Hepatocyte (in vitro differentiated cells): ENCODE data around the gene CEBPE. TPM values are rescaled to one million over a fixed set of nuclear protein-coding genes. Genes with fewer than 3 reads are reported as not detected.
A peak's percentile ranks its signal among the peaks of the same experiment; 100 is the strongest.

Experiments used
- DNase-seq: peaks from one replicate; pipeline ENCODE4 v3.0.0-alpha.2; 2016; ENCODE audit warnings: low spot score
- H2AFZ ChIP-seq: fragments of 200-600 bp; sonication (generic); 2 replicates; pipeline ENCODE4 v1.6.0; 2016; ENCODE audit warnings: antibody characterized with exemption, mild to moderate bottlenecking
- H3K27ac ChIP-seq: fragments of 200-600 bp; sonication (generic); 2 replicates; pipeline ENCODE4 v1.5.1; 2016; ENCODE audit warnings: mild to moderate bottlenecking
- H3K27me3 ChIP-seq: fragments of 200-600 bp; sonication (generic); 2 replicates; pipeline ENCODE4 v1.6.1; 2016
- H3K36me3 ChIP-seq: fragments of 200-600 bp; sonication (generic); replicated peaks from 2 replicates; pipeline ENCODE4 v1.5.1; 2016; ENCODE audit warnings: low read depth; ENCODE audit not compliant: insufficient read depth
- H3K4me1 ChIP-seq: fragments of 200-600 bp; sonication (generic); 2 replicates; pipeline ENCODE4 v1.5.1; 2016; ENCODE audit warnings: mild to moderate bottlenecking, moderate library complexity; ENCODE audit not compliant: insufficient read depth
- H3K4me2 ChIP-seq: fragments of 200-600 bp; sonication (generic); 2 replicates; pipeline ENCODE4 v1.6.0; 2016
- H3K4me3 ChIP-seq: fragments of 200-600 bp; sonication (generic); 2 replicates; pipeline ENCODE4 v1.5.1; 2016; ENCODE audit warnings: mild to moderate bottlenecking
- H3K79me2 ChIP-seq: fragments of 200-600 bp; sonication (generic); 2 replicates; pipeline ENCODE4 v1.6.0; 2017; ENCODE audit warnings: mild to moderate bottlenecking
- H3K9me2 ChIP-seq: fragments of 200-600 bp; sonication (generic); replicated peaks from 2 replicates; pipeline ENCODE4 v1.6.0; 2017; ENCODE audit warnings: mild to moderate bottlenecking; ENCODE audit not compliant: insufficient read depth
- H3K9me3 ChIP-seq: fragments of 200-600 bp; sonication (generic); 2 replicates; pipeline ENCODE4 v1.5.1; 2016; ENCODE audit warnings: low read depth, mild to moderate bottlenecking
- H4K20me1 ChIP-seq: fragments of 200-600 bp; sonication (generic); 2 replicates; pipeline ENCODE4 v1.6.0; 2016; ENCODE audit warnings: mild to moderate bottlenecking; ENCODE audit not compliant: insufficient read depth, poor library complexity, severe bottlenecking
- CTCF ChIP-seq: fragments of 200-600 bp; sonication (generic); IDR thresholded peaks from 2 replicates; pipeline ENCODE4 v1.5.1; 2016; ENCODE audit warnings: antibody characterized with exemption, mild to moderate bottlenecking; ENCODE audit not compliant: poor library complexity
- EZH2 ChIP-seq: fragments of 200-600 bp; sonication (generic); IDR thresholded peaks from 2 replicates; pipeline ENCODE4 v1.6.1; 2016; ENCODE audit warnings: antibody characterized with exemption, mild to moderate bottlenecking, borderline replicate concordance
- EZH2phosphoT487 ChIP-seq: fragments of 200-600 bp; sonication (generic); IDR thresholded peaks from one replicate; pipeline ENCODE4 v1.6.1; 2018; ENCODE audit warnings: antibody characterized with exemption, mild to moderate bottlenecking, low read depth, moderate library complexity; ENCODE audit not compliant: unreplicated experiment, severe bottlenecking
- WGBS: methylation state at CpG from one replicate; pipeline ENCODE4 v1.1.6; 2016; ENCODE audit warnings: low lambda C conversion rate; ENCODE audit errors: missing lambda C conversion rate; 5-methylcytosine and 5-hydroxymethylcytosine counted together
- polyA plus RNA-seq: library from polyadenylated mRNA; unstranded; fragments of >200 nt; fragmentation: Nextera tagmentation; extraction: Ambion mirVana; gene quantifications from 2 replicates; pipeline ENCODE4 v1.2.1, GENCODE V29; 2016
- total RNA-seq: library from RNA; depleted of rRNA; stranded (reverse); fragments of >200 nt; gene quantifications from 2 replicates; pipeline ENCODE4 v1.2.3, GENCODE V29; 2014

CEBPE gene
- total and polyA plus RNA-seq, 2 experiments from 2014 or later = not detected

- WGBS = 75% methylated on average over 5 of the region's 5 CpGs
- peak; percentile 57 for DNase-seq
- H3K79me2 ChIP-seq = peaks cover 50% of the 10 kb centered on the region
- H3K4me1 ChIP-seq = peaks cover 22% of the 10 kb centered on the region
- no peak overlapping the region for H3K4me2 ChIP-seq
- TF ChIP-seq CTCF (peak; percentile 61), EZH2 (no peak)
- H3K27me3 ChIP-seq = no peaks in the 10 kb centered on the region
- H4K20me1 ChIP-seq = no peaks in the 10 kb centered on the region
- no peak overlapping the region for H2AFZ ChIP-seq
- no peaks in the 10 kb centered on the region for H3K36me3 ChIP-seq
- H3K4me3 ChIP-seq = no peak overlapping the region
- no peaks in the 10 kb centered on the region for H3K9me3 ChIP-seq
- peak overlapping the region; percentile 87 for H3K27ac ChIP-seq
- H3K9me2 ChIP-seq = no peaks in the 10 kb centered on the region
Observed at GRCh38 chr14:23076785-23077408, 42.2 kb downstream of the CEBPE start.

GRCh38 chr14:23074906-23075305 is 44.1 kb downstream of the CEBPE start:
- WGBS = 96% methylated on average over 1 of the region's 1 CpG
- no peaks in the 10 kb centered on the region for H3K27me3 ChIP-seq
- no peak overlapping the region for H3K4me3 ChIP-seq
- H3K4me2 ChIP-seq = no peak overlapping the region
- H3K9me3 ChIP-seq = no peaks in the 10 kb centered on the region
- no peaks in the 10 kb centered on the region for H3K9me2 ChIP-seq
- no peak for TF ChIP-seq EZH2phosphoT487
- TF ChIP-seq CTCF = no peak
- TF ChIP-seq EZH2 = no peak
- no peak for DNase-seq
- peaks cover 57% of the 10 kb centered on the region for H3K79me2 ChIP-seq
- H2AFZ ChIP-seq = no peak overlapping the region
- no peaks in the 10 kb centered on the region for H3K36me3 ChIP-seq
- H3K27ac ChIP-seq = no peak overlapping the region
- no peaks in the 10 kb centered on the region for H4K20me1 ChIP-seq
- H3K4me1 ChIP-seq = peaks cover 33% of the 10 kb centered on the region

- peak; percentile 49 for DNase-seq
- H3K27me3 ChIP-seq = no peaks in the 10 kb centered on the region
- H3K9me3 ChIP-seq = no peaks in the 10 kb centered on the region
- H2AFZ ChIP-seq = no peak overlapping the region
- H3K4me1 ChIP-seq = peaks cover 33% of the 10 kb centered on the region
- TF ChIP-seq EZH2 (no peak), CTCF (no peak), EZH2phosphoT487 (no peak)
- no peaks in the 10 kb centered on the region for H3K9me2 ChIP-seq
- no peaks in the 10 kb centered on the region for H3K36me3 ChIP-seq
- peaks cover 74% of the 10 kb centered on the region for H3K79me2 ChIP-seq
- no peak overlapping the region for H3K4me3 ChIP-seq
- 36% methylated on average over 5 of the region's 5 CpGs for WGBS
- H3K4me2 ChIP-seq = peak overlapping the region; percentile 92
- peak overlapping the region; percentile 89 for H3K27ac ChIP-seq
- H4K20me1 ChIP-seq = peaks cover 10% of the 10 kb centered on the region
Observed at GRCh38 chr14:23071921-23072539, 47.0 kb downstream of the CEBPE start.
